ENCODE results near the gene TSPAN18.

TSPAN18 gene

GRCh38 chr11:44967930-44968496 is 241.3 kb downstream of the TSPAN18 start:
- DNase-seq, result no peak

- DNase-seq, result no peak
These were observed 241.7 kb downstream of the TSPAN18 start for GRCh38 chr11:44968510-44968909.

- no peak for DNase-seq
These were observed 243.0 kb downstream of the TSPAN18 start for GRCh38 chr11:44969651-44970252.

- DNase-seq, result no peak
These were observed 243.5 kb downstream of the TSPAN18 start for GRCh38 chr11:44970293-44970692.

GRCh38 chr11:44971185-44971584 is 244.4 kb downstream of the TSPAN18 start:
- DNase-seq, result no peak

GRCh38 chr11:44972746-44973435 is 246.1 kb downstream of the TSPAN18 start:
- DNase-seq, result no peak

GRCh38 chr11:44973632-44974401 is 247.1 kb downstream of the TSPAN18 start:
- DNase-seq, result no peak

- no peak for DNase-seq
These were observed 247.7 kb downstream of the TSPAN18 start for GRCh38 chr11:44974402-44975000.

GRCh38 chr11:44976576-44976975 is 249.8 kb downstream of the TSPAN18 start:
- no peak for DNase-seq

- DNase-seq, result no peak
These were observed 250.8 kb downstream of the TSPAN18 start for GRCh38 chr11:44977493-44977984.

- no peak for DNase-seq
These were observed 251.7 kb downstream of the TSPAN18 start for GRCh38 chr11:44978274-44978960.

GRCh38 chr11:44978961-44979331 is 252.2 kb downstream of the TSPAN18 start:
- no peak for DNase-seq

- DNase-seq, result no peak
These were observed 253.0 kb downstream of the TSPAN18 start for GRCh38 chr11:44979543-44980399.

- no peak for DNase-seq
These were observed 254.0 kb downstream of the TSPAN18 start for GRCh38 chr11:44980533-44981427.
